Mesenchymal stem cell (in vitro differentiated cells and primary cell): Measurements from ENCODE around the gene ZNF12.
"Not testable (repeated sequence)": the region's sequence is repeated elsewhere in the genome, so short reads cannot be mapped to it uniquely, and the experiment has no call there.

Source experiments
- DNase-seq: peaks from one replicate; pipeline ENCODE4 v3.0.0-alpha.2; 2013
- H2AFZ ChIP-seq: one replicate; pipeline ENCODE4 v1.6.1; 2013; ENCODE audit warnings: low read depth, mild to moderate bottlenecking, control low read depth, inconsistent platforms, low read length, moderate library complexity
- H2AK5ac ChIP-seq: 2 replicates; pipeline ENCODE4 v1.6.1; 2013; ENCODE audit warnings: low read length, moderate library complexity, mild to moderate bottlenecking, inconsistent platforms; ENCODE audit not compliant: severe bottlenecking
- H2BK120ac ChIP-seq: one replicate; pipeline ENCODE4 v1.6.1; 2013; ENCODE audit warnings: low read depth, mild to moderate bottlenecking, inconsistent platforms, low read length, moderate library complexity
- H2BK12ac ChIP-seq, 2 experiments: one replicate each; pipeline ENCODE4 v1.6.1; 2013; ENCODE audit warnings: inconsistent platforms in 2 of 2, low read length in 2 of 2, mild to moderate bottlenecking in 2 of 2, moderate library complexity in 2 of 2, control low read depth in 1 of 2
- H2BK15ac ChIP-seq: one replicate; pipeline ENCODE4 v1.6.1; 2013; ENCODE audit warnings: mild to moderate bottlenecking, low read depth, inconsistent platforms; ENCODE audit not compliant: poor library complexity, severe bottlenecking
- H2BK5ac ChIP-seq: 2 replicates; pipeline ENCODE4 v1.6.1; 2013; ENCODE audit warnings: low read depth, mild to moderate bottlenecking, low read length, control low read depth, inconsistent platforms; ENCODE audit not compliant: poor library complexity, severe bottlenecking
- H3K14ac ChIP-seq, 2 experiments: one replicate each; pipeline ENCODE4 v1.6.1; 2013; ENCODE audit warnings: inconsistent platforms in 2 of 2, low read length in 2 of 2, control low read depth in 1 of 2, mild to moderate bottlenecking in 1 of 2, moderate library complexity in 1 of 2
- H3K18ac ChIP-seq, 2 experiments: one replicate each; pipeline ENCODE4 v1.6.1; 2013; ENCODE audit warnings: inconsistent platforms in 2 of 2, low read length in 2 of 2, control low read depth in 1 of 2, low read depth in 1 of 2, mild to moderate bottlenecking in 1 of 2
- H3K23ac ChIP-seq, 2 experiments: one replicate each; pipeline ENCODE4 v1.6.1; 2013; ENCODE audit warnings: inconsistent platforms in 2 of 2, low read length in 2 of 2, mild to moderate bottlenecking in 2 of 2, moderate library complexity in 2 of 2, control low read depth in 1 of 2
- H3K27ac ChIP-seq: 2 replicates; pipeline ENCODE4 v1.5.1; 2013; ENCODE audit warnings: mild to moderate bottlenecking, moderate library complexity, low read length, control low read depth, inconsistent platforms; ENCODE audit not compliant: poor library complexity, severe bottlenecking
- H3K27me3 ChIP-seq, 2 experiments: 2 replicates each; pipeline versions ENCODE4 v1.6.1 to v1.7.0; 2013; ENCODE audit warnings: low read length in 2 of 2, mild to moderate bottlenecking in 2 of 2, moderate library complexity in 2 of 2, control low read depth in 1 of 2, inconsistent platforms in 1 of 2; ENCODE audit not compliant: control insufficient read depth in 1 of 2, insufficient read depth in 1 of 2
- H3K36me3 ChIP-seq, 2 experiments: 2 replicates each; pipeline versions ENCODE4 v1.6.1 to v1.7.0; 2013; ENCODE audit warnings: low read length in 2 of 2, control low read depth in 1 of 2, inconsistent platforms in 1 of 2, low read depth in 1 of 2, mild to moderate bottlenecking in 1 of 2; ENCODE audit not compliant: insufficient read depth in 2 of 2, control insufficient read depth in 1 of 2
- H3K4ac ChIP-seq, 2 experiments: one replicate each; pipeline ENCODE4 v1.6.1; 2013; ENCODE audit warnings: inconsistent platforms in 2 of 2, low read length in 2 of 2, mild to moderate bottlenecking in 2 of 2, moderate library complexity in 2 of 2, control low read depth in 1 of 2, low read depth in 1 of 2
- H3K4me1 ChIP-seq: 2 replicates; pipeline ENCODE4 v1.6.1; 2013; ENCODE audit warnings: low read depth, low read length, control low read depth; ENCODE audit not compliant: control insufficient read depth, insufficient read depth
- H3K4me2 ChIP-seq: 2 replicates; pipeline ENCODE4 v1.6.1; 2013; ENCODE audit warnings: low read length, mild to moderate bottlenecking, inconsistent platforms; ENCODE audit not compliant: poor library complexity, severe bottlenecking
- H3K4me3 ChIP-seq, 2 experiments: 2 replicates each; pipeline versions ENCODE4 v1.5.1 to v1.7.0; 2013; ENCODE audit warnings: low read length in 2 of 2, mild to moderate bottlenecking in 2 of 2, control low read depth in 1 of 2, low read depth in 1 of 2; ENCODE audit not compliant: insufficient read depth in 1 of 2
- H3K79me1 ChIP-seq: replicated peaks from 2 replicates; pipeline ENCODE4 v1.6.1; 2013; ENCODE audit warnings: mild to moderate bottlenecking, control low read depth, low read length, inconsistent platforms; ENCODE audit not compliant: poor library complexity, severe bottlenecking
- H3K9ac ChIP-seq: 2 replicates; pipeline ENCODE4 v1.7.0; 2013; ENCODE audit warnings: mild to moderate bottlenecking, low read length, moderate library complexity
- H3K9me3 ChIP-seq: 2 replicates; pipeline ENCODE4 v1.7.0; 2013; ENCODE audit warnings: mild to moderate bottlenecking, low read length; ENCODE audit not compliant: control insufficient read depth
- H4K8ac ChIP-seq: one replicate; pipeline ENCODE4 v1.6.1; 2013; ENCODE audit warnings: inconsistent platforms, mild to moderate bottlenecking, low read length, moderate library complexity
- H4K91ac ChIP-seq: one replicate; pipeline ENCODE4 v1.6.1; 2013; ENCODE audit warnings: mild to moderate bottlenecking, low read length, inconsistent platforms
- WGBS: methylation state at CpG from one replicate; pipeline ENCODE4 v1.1.7; 2013; ENCODE audit warnings: mixed read lengths; 5-methylcytosine and 5-hydroxymethylcytosine counted together

Gene ZNF12

GRCh38 chr7:6744410-6745100 lies 37.8 kb upstream of the ZNF12 start:
- not testable (repeated sequence) for H2BK5ac ChIP-seq, H3K9me3 ChIP-seq, H3K4me2 ChIP-seq, H2BK12ac ChIP-seq, H3K79me1 ChIP-seq, H2AK5ac ChIP-seq, H3K4me1 ChIP-seq, H3K23ac ChIP-seq, H3K27ac ChIP-seq, H3K27me3 ChIP-seq, H2BK120ac ChIP-seq, H3K18ac ChIP-seq, H4K8ac ChIP-seq, H3K4me3 ChIP-seq, H3K4ac ChIP-seq, H3K9ac ChIP-seq, DNase-seq, H4K91ac ChIP-seq, H2BK15ac ChIP-seq, H2AFZ ChIP-seq, H3K14ac ChIP-seq
- WGBS = 96% methylated on average over 1 of the region's 12 CpGs
- H3K36me3 ChIP-seq = peaks cover 9 to 10% of the 10 kb centered on the region in 2 experiments

- not testable (repeated sequence) for H4K91ac ChIP-seq, H2AFZ ChIP-seq, H3K4ac ChIP-seq, H2BK5ac ChIP-seq, H2BK12ac ChIP-seq, H3K27me3 ChIP-seq, H3K79me1 ChIP-seq, H3K27ac ChIP-seq, H3K4me1 ChIP-seq, H3K4me3 ChIP-seq, H2BK15ac ChIP-seq, H3K23ac ChIP-seq, DNase-seq, H2AK5ac ChIP-seq, H3K9ac ChIP-seq, H4K8ac ChIP-seq, H3K14ac ChIP-seq, H2BK120ac ChIP-seq, H3K4me2 ChIP-seq, H3K18ac ChIP-seq, H3K9me3 ChIP-seq
- WGBS = no CpG with 5 or more reads among the region's 11 CpGs
- peaks cover 29 to 40% of the 10 kb centered on the region in 2 experiments for H3K36me3 ChIP-seq
These were observed 31.7 kb upstream of the ZNF12 start for GRCh38 chr7:6738415-6738814.

GRCh38 chr7:6730343-6730633 lies 23.5 kb upstream of the ZNF12 start:
- Histone ChIP-seq H4K91ac (no peak overlapping the region), H2AFZ (peak overlapping the region; percentile 73), H2BK5ac (no peak overlapping the region), H4K8ac (no peak overlapping the region), H2BK12ac (no peak overlapping the region), H2AK5ac (no peak overlapping the region), H3K4ac (peak overlapping the region in 1 of 2 experiments; percentile 96), H2BK15ac (no peak overlapping the region), H3K4me2 (peak overlapping the region; percentile 57), H3K23ac (no peak overlapping the region), H3K9me3 (no peaks in the 10 kb centered on the region), H3K18ac (peak overlapping the region in 1 of 2 experiments; percentile 98), H3K9ac (peak overlapping the region; percentile 91), H3K79me1 (peaks cover 6% of the 10 kb centered on the region), H3K4me1 (peaks cover 5% of the 10 kb centered on the region), H3K14ac (peak overlapping the region in 1 of 2 experiments; percentile 71), H3K27me3 (no peaks in the 10 kb centered on the region), H3K27ac (no peak overlapping the region), H3K4me3 (peak overlapping the region; percentile 89 to 90), H2BK120ac (no peak overlapping the region), H3K36me3 (peaks cover 17 to 22% of the 10 kb centered on the region in 2 experiments)
- DNase-seq = no peak
- WGBS = 0% methylated on average over 8 of the region's 18 CpGs

- H3K4me1 ChIP-seq = peaks cover 5% of the 10 kb centered on the region
- peak overlapping the region; percentile 89 to 90 for H3K4me3 ChIP-seq
- H2BK120ac ChIP-seq = peak overlapping the region; percentile 56
- H3K9ac ChIP-seq = peak overlapping the region; percentile 91
- peak overlapping the region; percentile 11 to 24 for H2BK12ac ChIP-seq
- H3K4ac ChIP-seq = peak overlapping the region; percentile 79 to 96
- peak overlapping the region; percentile 25 for H2BK5ac ChIP-seq
- H4K91ac ChIP-seq = peak overlapping the region; percentile 94
- peak; percentile 92 for DNase-seq
- H3K27ac ChIP-seq = peak overlapping the region; percentile 45
- H3K4me2 ChIP-seq = peak overlapping the region; percentile 57
- no peaks in the 10 kb centered on the region for H3K27me3 ChIP-seq
- WGBS = 2% methylated on average over 63 of the region's 66 CpGs
- H3K18ac ChIP-seq = peak overlapping the region; percentile 91 to 98
- peak overlapping the region; percentile 91 for H2AFZ ChIP-seq
- peak overlapping the region; percentile 70 for H4K8ac ChIP-seq
- H3K14ac ChIP-seq = peak overlapping the region in 1 of 2 experiments; percentile 87
- peaks cover 6% of the 10 kb centered on the region for H3K79me1 ChIP-seq
- no peaks in the 10 kb centered on the region for H3K9me3 ChIP-seq
- H2AK5ac ChIP-seq = no peak overlapping the region
- peak overlapping the region; percentile 60 for H2BK15ac ChIP-seq
- no peak overlapping the region for H3K23ac ChIP-seq
- H3K36me3 ChIP-seq = peaks cover 14 to 18% of the 10 kb centered on the region in 2 experiments
These were observed 23.0 kb upstream of the ZNF12 start for GRCh38 chr7:6729492-6730342.
